HepG2 (cell line): Measurements from ENCODE around the gene YY1. TPM values are rescaled to one million over a fixed set of nuclear protein-coding genes. Genes with fewer than 3 reads are reported as not detected.
A peak's percentile ranks its signal among the peaks of the same experiment; 100 is the strongest.

Experiments used
- BCL6 ChIP-seq: IDR thresholded peaks from 2 replicates; pipeline ENCODE4 v1.6.1; 2016; ENCODE audit warnings: missing genetic modification reagents, missing compliant biosample characterization
- CEBPG ChIP-seq: IDR thresholded peaks from 2 replicates; pipeline ENCODE4 v1.6.1; 2016
- E2F2 ChIP-seq: sonication (generic); formaldehyde crosslinking; IDR thresholded peaks from 2 replicates; pipeline ENCODE4 v1.4.0; 2020; ENCODE audit warnings: missing genetic modification reagents, borderline replicate concordance
- FOXJ3 ChIP-seq: sonication (generic); formaldehyde crosslinking; IDR thresholded peaks from 2 replicates; pipeline ENCODE4 v1.4.0; 2020; ENCODE audit warnings: missing genetic modification reagents, mild to moderate bottlenecking, borderline replicate concordance
- GPBP1L1 ChIP-seq: sonication (generic); formaldehyde crosslinking; IDR thresholded peaks from 2 replicates; pipeline ENCODE4 v1.5.0; 2020; ENCODE audit warnings: mild to moderate bottlenecking, missing genetic modification reagents
- JDP2 ChIP-seq: sonication (generic); formaldehyde crosslinking; IDR thresholded peaks from 2 replicates; pipeline ENCODE4 v1.8.1; 2022; ENCODE audit warnings: missing genetic modification reagents, borderline replicate concordance
- JUNB ChIP-seq: sonication (generic); formaldehyde crosslinking; IDR thresholded peaks from 2 replicates; pipeline ENCODE4 v1.8.0; 2022; ENCODE audit warnings: missing genetic modification reagents, mild to moderate bottlenecking, borderline replicate concordance
- KDM2A ChIP-seq: sonication (generic); formaldehyde crosslinking; IDR thresholded peaks from 2 replicates; pipeline ENCODE4 v1.4.0; 2020; ENCODE audit warnings: low read depth, missing genetic modification reagents, borderline replicate concordance
- KMT2A ChIP-seq: sonication (generic); formaldehyde crosslinking; IDR thresholded peaks from 2 replicates; pipeline ENCODE4 v1.4.0; 2020; ENCODE audit warnings: missing genetic modification reagents
- MEIS2 ChIP-seq: sonication (generic); formaldehyde crosslinking; IDR thresholded peaks from 2 replicates; pipeline ENCODE4 v1.9.0; 2021; ENCODE audit warnings: mild to moderate bottlenecking, missing genetic modification reagents
- NPAS2 ChIP-seq: sonication (generic); formaldehyde crosslinking; IDR thresholded peaks from 2 replicates; pipeline ENCODE4 v1.8.0; 2022; ENCODE audit warnings: mild to moderate bottlenecking, missing genetic modification reagents, borderline replicate concordance
- RBFOX2 ChIP-seq: fragments of 200-400 bp; formaldehyde crosslinking; IDR thresholded peaks from 2 replicates; pipeline ENCODE4 v1.6.1; 2017; ENCODE audit warnings: low read depth, mild to moderate bottlenecking, low read length
- RFXANK ChIP-seq: IDR thresholded peaks from 2 replicates; pipeline ENCODE4 v1.6.1; 2016
- SRSF1 ChIP-seq: fragments of 200-400 bp; formaldehyde crosslinking; optimal IDR thresholded peaks from 2 replicates; pipeline ENCODE3; 2017; ENCODE audit warnings: mild to moderate bottlenecking, low read depth, low read length, moderate library complexity
- STAT5B ChIP-seq: sonication (generic); formaldehyde crosslinking; IDR thresholded peaks from 2 replicates; pipeline ENCODE4 v1.4.0; 2020; ENCODE audit warnings: missing genetic modification reagents
- TEAD3 ChIP-seq: optimal IDR thresholded peaks from 2 replicates; pipeline ENCODE3; 2016; ENCODE audit warnings: borderline replicate concordance
- TGIF2 ChIP-seq: IDR thresholded peaks from 2 replicates; pipeline ENCODE4 v1.6.1; 2016; ENCODE audit warnings: control low read depth, missing compliant biosample characterization
- ZMAT3 ChIP-seq: sonication (generic); formaldehyde crosslinking; conservative IDR thresholded peaks from 2 replicates; pipeline ENCODE4 v1.7.0; 2021; ENCODE audit warnings: missing genetic modification reagents
- ZNF12 ChIP-seq: sonication (generic); formaldehyde crosslinking; IDR thresholded peaks from 2 replicates; pipeline ENCODE4 v1.5.0; 2020; ENCODE audit warnings: missing genetic modification reagents
- ZNF253 ChIP-seq: sonication (generic); formaldehyde crosslinking; IDR thresholded peaks from 2 replicates; pipeline ENCODE4 v1.8.0; 2022; ENCODE audit warnings: mild to moderate bottlenecking, missing genetic modification reagents, borderline replicate concordance
- ZNF260 ChIP-seq: sonication (generic); formaldehyde crosslinking; IDR thresholded peaks from 2 replicates; pipeline ENCODE4 v1.4.0; 2020; ENCODE audit warnings: missing genetic modification reagents, low read depth, mild to moderate bottlenecking, borderline replicate concordance
- ZNF337 ChIP-seq: sonication (generic); formaldehyde crosslinking; IDR thresholded peaks from 2 replicates; pipeline ENCODE4 v1.5.1; 2020; ENCODE audit warnings: missing genetic modification reagents, low read depth, mild to moderate bottlenecking, borderline replicate concordance
- ZNF614 ChIP-seq: IDR thresholded peaks from 2 replicates; pipeline ENCODE4 v1.6.1; 2018; ENCODE audit warnings: missing biosample characterization, missing genetic modification reagents, inconsistent platforms, borderline replicate concordance
- ZNF747 ChIP-seq: sonication (generic); formaldehyde crosslinking; IDR thresholded peaks from 2 replicates; pipeline ENCODE4 v1.8.1; 2023; ENCODE audit warnings: missing genetic modification reagents, mild to moderate bottlenecking, borderline replicate concordance
- ZNF75D ChIP-seq: sonication (generic); formaldehyde crosslinking; IDR thresholded peaks from 2 replicates; pipeline ENCODE4 v1.8.1; 2023; ENCODE audit warnings: missing genetic modification reagents, mild to moderate bottlenecking, borderline replicate concordance
- ZSCAN31 ChIP-seq: sonication (generic); formaldehyde crosslinking; IDR thresholded peaks from 2 replicates; pipeline ENCODE4 v1.5.0; 2020; ENCODE audit warnings: low read depth, mild to moderate bottlenecking, missing genetic modification reagents
- polyA plus RNA-seq, 8 experiments: library from polyadenylated mRNA; depleted of rRNA in 3 of 8; stranded (reverse) in 7 of 8; unstranded in 1 of 8; fragments of >200 nt; fragmentation: Illumina TruSeq in 4 of 8; extraction: Trizol in 4 of 8; gene quantifications; 2 replicates each; pipeline versions ENCODE4 v1.2.1 to v1.2.3, GENCODE V29; 2011 to 2016; ENCODE audit warnings: low read depth in 4 of 8, missing spikeins in 1 of 8, mixed read lengths in 1 of 8; ENCODE audit not compliant: insufficient read depth in 1 of 8
- total RNA-seq, 5 experiments: library from RNA; depleted of rRNA; stranded (reverse); fragments of >200 nt; fragmentation: Illumina TruSeq; extraction: Trizol; gene quantifications; 2 replicates each; pipeline ENCODE4 v1.2.3, GENCODE V29; 2016; ENCODE audit warnings: low read depth in 1 of 5
- TF ChIP-seq, protein P1 (sequence below): sonication (generic); formaldehyde crosslinking; IDR thresholded peaks from 2 replicates; pipeline ENCODE4 v1.4.0; 2020; ENCODE audit warnings: mild to moderate bottlenecking, low read depth, missing genetic modification reagents

YY1 gene
- total and polyA plus RNA-seq, 2 of the 13 experiments (the other 11 are each of a cell fraction or from before 2014, with no cell fraction given): 29.4 to 68.1 TPM

DNA sequence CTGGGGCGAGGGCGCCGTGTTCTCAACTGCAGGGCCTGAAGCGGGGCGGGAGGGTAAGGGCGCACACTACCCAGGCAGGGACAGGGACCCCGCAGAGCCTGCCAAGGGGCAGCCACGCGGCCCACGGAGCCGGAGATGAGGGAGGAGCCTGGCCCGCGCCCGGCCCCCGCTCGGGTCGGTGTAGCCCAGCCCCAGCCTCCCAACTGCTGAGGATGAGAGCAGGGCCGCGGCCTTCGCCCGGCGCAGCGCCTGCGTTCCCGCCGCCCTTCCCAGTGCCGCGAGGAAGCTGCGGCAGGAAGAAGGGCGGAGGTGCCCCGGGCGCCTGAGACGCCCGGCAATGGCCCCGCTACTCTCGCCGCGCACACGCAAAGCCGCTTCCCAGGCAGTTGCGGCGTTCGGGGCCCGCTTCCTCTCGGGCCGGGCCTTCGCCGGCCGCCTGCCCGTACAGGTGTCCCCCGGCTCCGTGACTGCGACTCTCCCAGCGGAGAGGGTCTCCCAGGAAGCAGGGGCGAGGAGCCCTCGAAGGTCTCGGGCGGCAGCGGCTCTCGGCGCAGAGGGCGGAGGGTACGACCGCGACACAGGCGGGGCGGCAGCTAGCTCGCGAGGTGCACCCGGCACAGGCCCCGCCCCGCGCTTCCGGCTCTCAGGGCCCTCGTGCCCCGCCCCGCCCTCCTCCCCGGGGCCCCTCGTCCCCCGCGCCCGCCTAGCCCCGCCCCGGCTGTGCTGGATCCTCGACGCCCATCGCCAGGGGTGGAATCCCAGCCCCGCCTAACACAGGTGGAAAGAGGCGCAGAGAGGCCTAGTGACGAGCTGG lies 24.8 kb upstream of the YY1 start (continued):
- TF ChIP-seq BCL6 (CRISPR knock-in tag) (peak; percentile 42; the same call in 1 of the 2 replicates), ZNF260 (CRISPR knock-in tag) (no peak), TEAD3 (CRISPR knock-in tag) (peak; percentile 43), FOXJ3 (no peak), ZNF614 (peak; percentile 29; the same call in 1 of the 2 replicates), ZNF12 (peak; percentile 14; the same call in 1 of the 2 replicates), CEBPG (no peak), KDM2A (CRISPR knock-in tag) (peak; percentile 91), ZSCAN31 (peak; percentile 55; the same call in 1 of the 2 replicates), ZMAT3 (CRISPR knock-in tag) (peak; percentile 64; the same call in 1 of the 2 replicates), E2F2 (peak; percentile 74; the same call in 1 of the 2 replicates), ZNF747 (CRISPR knock-in tag) (no peak), JUNB (no peak), SRSF1 (no peak), MEIS2 (CRISPR knock-in tag) (peak; percentile 90), KMT2A (CRISPR knock-in tag) (peak; percentile 91), RBFOX2 (peak; percentile 95), STAT5B (CRISPR knock-in tag) (no peak), GPBP1L1 (CRISPR knock-in tag) (no peak), ZNF253 (peak; percentile 85), NPAS2 (CRISPR knock-in tag) (no peak), RFXANK (CRISPR knock-in tag) (no peak), ZNF337 (CRISPR knock-in tag) (no peak), ZNF75D (no peak), JDP2 (CRISPR knock-in tag) (peak; percentile 33; the same call in 1 of the 2 replicates), TGIF2 (CRISPR knock-in tag) (no peak)
- TF ChIP-seq, protein P1, sequence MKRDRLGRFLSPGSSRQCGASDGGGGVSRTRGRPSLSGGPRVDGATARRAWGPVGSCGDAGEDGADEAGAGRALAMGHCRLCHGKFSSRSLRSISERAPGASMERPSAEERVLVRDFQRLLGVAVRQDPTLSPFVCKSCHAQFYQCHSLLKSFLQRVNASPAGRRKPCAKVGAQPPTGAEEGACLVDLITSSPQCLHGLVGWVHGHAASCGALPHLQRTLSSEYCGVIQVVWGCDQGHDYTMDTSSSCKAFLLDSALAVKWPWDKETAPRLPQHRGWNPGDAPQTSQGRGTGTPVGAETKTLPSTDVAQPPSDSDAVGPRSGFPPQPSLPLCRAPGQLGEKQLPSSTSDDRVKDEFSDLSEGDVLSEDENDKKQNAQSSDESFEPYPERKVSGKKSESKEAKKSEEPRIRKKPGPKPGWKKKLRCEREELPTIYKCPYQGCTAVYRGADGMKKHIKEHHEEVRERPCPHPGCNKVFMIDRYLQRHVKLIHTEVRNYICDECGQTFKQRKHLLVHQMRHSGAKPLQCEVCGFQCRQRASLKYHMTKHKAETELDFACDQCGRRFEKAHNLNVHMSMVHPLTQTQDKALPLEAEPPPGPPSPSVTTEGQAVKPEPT (CRISPR knock-in tag): 0 out of 2 replicates have a peak, but pooled peaks have one; percentile 48
